ENCODE results near the gene TM4SF5. TPM values are rescaled to one million over a fixed set of nuclear protein-coding genes. Genes with fewer than 3 reads are reported as not detected.
A peak's percentile ranks its signal among the peaks of the same experiment; 100 is the strongest.

Gene TM4SF5
- total RNA-seq, 1 donor from 2014 or later, result not detected

- H3K4me2 ChIP-seq (ENCODE audit: low read length), result no peak overlapping the region
- H3K27me3 ChIP-seq (ENCODE audit: insufficient read depth, low read length), result peaks cover 18% of the 10 kb centered on the region
- TF ChIP-seq EZH2 (IDR thresholded peaks at IDR 0.05; ENCODE audit: insufficient read depth, low read length) (no peak), CTCF (IDR thresholded peaks at IDR 0.05; ENCODE audit: insufficient read depth, low read depth, low read length) (no peak)
- DNase-seq (ENCODE audit: low read depth) (peak; percentile 20), FAIRE-seq (no peak)
- no peak overlapping the region for H2AFZ ChIP-seq (ENCODE audit: low read depth, low read length)
- Mint-ChIP-seq H3K27ac (ENCODE audit: unreplicated experiment) (no peak overlapping the region), H3K9me3 (ENCODE audit: unreplicated experiment) (no peaks in the 10 kb centered on the region), H3K4me1 (ENCODE audit: low read depth, unreplicated experiment) (no peaks in the 10 kb centered on the region), H3K4me3 (ENCODE audit: unreplicated experiment) (no peak overlapping the region), H3K36me3 (ENCODE audit: low read depth, unreplicated experiment) (no peaks in the 10 kb centered on the region), H3K27me3 (ENCODE audit: low read depth, unreplicated experiment) (peaks cover 38% of the 10 kb centered on the region)
- no peak overlapping the region for H3K27ac ChIP-seq (ENCODE audit: low read depth, low read length)
- no peaks in the 10 kb centered on the region for H3K79me2 ChIP-seq (ENCODE audit: insufficient read depth, low read length)
- H3K4me1 ChIP-seq (ENCODE audit: insufficient read depth, low read length), result no peaks in the 10 kb centered on the region
- no peaks in the 10 kb centered on the region for H3K36me3 ChIP-seq (ENCODE audit: insufficient read depth, low read length)
- H3K4me3 ChIP-seq (ENCODE audit: insufficient read depth, low read depth, low read length), result no peak overlapping the region
- no peak overlapping the region for H3K9ac ChIP-seq (ENCODE audit: low read length)
- H4K20me1 ChIP-seq (ENCODE audit: insufficient read depth, low read length), result no peaks in the 10 kb centered on the region
- no peaks in the 10 kb centered on the region for H3K9me3 ChIP-seq (ENCODE audit: insufficient read depth, low read depth, low read length)
Observed at GRCh38 chr17:4769628-4770027, 2.1 kb upstream of the TM4SF5 start.

GRCh38 chr17:4772235-4772613 is 538 bp downstream of the TM4SF5 start:
- no peaks in the 10 kb centered on the region for H3K4me1 ChIP-seq (ENCODE audit: insufficient read depth, low read length)
- H4K20me1 ChIP-seq (ENCODE audit: insufficient read depth, low read length), result no peaks in the 10 kb centered on the region
- no peak overlapping the region for H3K4me2 ChIP-seq (ENCODE audit: low read length)
- Mint-ChIP-seq H3K36me3 (ENCODE audit: low read depth, unreplicated experiment) (no peaks in the 10 kb centered on the region), H3K27ac (ENCODE audit: unreplicated experiment) (no peak overlapping the region), H3K4me3 (ENCODE audit: unreplicated experiment) (no peak overlapping the region), H3K27me3 (ENCODE audit: low read depth, unreplicated experiment) (peaks cover 42% of the 10 kb centered on the region), H3K9me3 (ENCODE audit: unreplicated experiment) (no peaks in the 10 kb centered on the region), H3K4me1 (ENCODE audit: low read depth, unreplicated experiment) (no peaks in the 10 kb centered on the region)
- no peak overlapping the region for H3K9ac ChIP-seq (ENCODE audit: low read length)
- DNase-seq (ENCODE audit: low read depth), result no peak
- H3K4me3 ChIP-seq (ENCODE audit: insufficient read depth, low read depth, low read length), result no peak overlapping the region
- H3K27ac ChIP-seq (ENCODE audit: low read depth, low read length), result no peak overlapping the region
- peaks cover 21% of the 10 kb centered on the region for H3K27me3 ChIP-seq (ENCODE audit: insufficient read depth, low read length)
- H3K79me2 ChIP-seq (ENCODE audit: insufficient read depth, low read length), result no peaks in the 10 kb centered on the region
- H3K36me3 ChIP-seq (ENCODE audit: insufficient read depth, low read length), result no peaks in the 10 kb centered on the region
- no peak overlapping the region for H2AFZ ChIP-seq (ENCODE audit: low read depth, low read length)
- H3K9me3 ChIP-seq (ENCODE audit: insufficient read depth, low read depth, low read length), result no peaks in the 10 kb centered on the region
- no peak for FAIRE-seq
- TF ChIP-seq EZH2 (IDR thresholded peaks at IDR 0.05; ENCODE audit: insufficient read depth, low read length) (no peak), CTCF (IDR thresholded peaks at IDR 0.05; ENCODE audit: insufficient read depth, low read depth, low read length) (no peak)

- DNase-seq (ENCODE audit: low read depth) (no peak), FAIRE-seq (no peak)
- no peak overlapping the region for H2AFZ ChIP-seq (ENCODE audit: low read depth, low read length)
- Mint-ChIP-seq H3K36me3 (ENCODE audit: low read depth, unreplicated experiment) (no peaks in the 10 kb centered on the region), H3K27me3 (ENCODE audit: low read depth, unreplicated experiment) (peaks cover 50% of the 10 kb centered on the region), H3K4me3 (ENCODE audit: unreplicated experiment) (no peak overlapping the region), H3K9me3 (ENCODE audit: unreplicated experiment) (no peaks in the 10 kb centered on the region), H3K4me1 (ENCODE audit: low read depth, unreplicated experiment) (no peaks in the 10 kb centered on the region), H3K27ac (ENCODE audit: unreplicated experiment) (no peak overlapping the region)
- H3K4me3 ChIP-seq (ENCODE audit: insufficient read depth, low read depth, low read length), result no peak overlapping the region
- no peak overlapping the region for H3K9ac ChIP-seq (ENCODE audit: low read length)
- no peak overlapping the region for H3K4me2 ChIP-seq (ENCODE audit: low read length)
- peaks cover 26% of the 10 kb centered on the region for H3K27me3 ChIP-seq (ENCODE audit: insufficient read depth, low read length)
- H3K79me2 ChIP-seq (ENCODE audit: insufficient read depth, low read length), result no peaks in the 10 kb centered on the region
- no peaks in the 10 kb centered on the region for H3K9me3 ChIP-seq (ENCODE audit: insufficient read depth, low read depth, low read length)
- no peak overlapping the region for H3K27ac ChIP-seq (ENCODE audit: low read depth, low read length)
- no peaks in the 10 kb centered on the region for H3K36me3 ChIP-seq (ENCODE audit: insufficient read depth, low read length)
- no peak for TF ChIP-seq CTCF (IDR thresholded peaks at IDR 0.05; ENCODE audit: insufficient read depth, low read depth, low read length)
- H3K4me1 ChIP-seq (ENCODE audit: insufficient read depth, low read length), result no peaks in the 10 kb centered on the region
- no peaks in the 10 kb centered on the region for H4K20me1 ChIP-seq (ENCODE audit: insufficient read depth, low read length)
Observed at GRCh38 chr17:4777969-4778760, 6.5 kb downstream of the TM4SF5 start.

Data from astrocyte (in vitro differentiated cells and primary cell).